ENCODE data around the gene NPAS3. TPM values are rescaled to one million over a fixed set of nuclear protein-coding genes. Genes with fewer than 3 reads are reported as not detected.
A peak's percentile ranks its signal among the peaks of the same experiment; 100 is the strongest.

Gene NPAS3
- total RNA-seq, 1 donor from 2014 or later: 2.0 TPM

GRCh38 chr14:33413381-33413780 lies 474.7 kb downstream of the NPAS3 start:
- no peaks in the 10 kb centered on the region for H3K36me3 ChIP-seq (ENCODE audit: control insufficient read depth, insufficient read depth, low read length)
- no peak for DNase-seq (ENCODE audit: low read depth)
- H3K4me3 ChIP-seq (ENCODE audit: low read depth, low read length): no peak overlapping the region
- no peaks in the 10 kb centered on the region for H3K27me3 ChIP-seq (ENCODE audit: control insufficient read depth, insufficient read depth, low read length)
- TF ChIP-seq CTCF (IDR thresholded peaks at IDR 0.05; ENCODE audit: insufficient read depth, low read length, poor library complexity, severe bottlenecking): no peak

- no peak overlapping the region for H3K4me3 ChIP-seq (ENCODE audit: low read depth, low read length)
- no peaks in the 10 kb centered on the region for H3K36me3 ChIP-seq (ENCODE audit: control insufficient read depth, insufficient read depth, low read length)
- no peaks in the 10 kb centered on the region for H3K27me3 ChIP-seq (ENCODE audit: control insufficient read depth, insufficient read depth, low read length)
- DNase-seq (ENCODE audit: low read depth): no peak
- no peak for TF ChIP-seq CTCF (IDR thresholded peaks at IDR 0.05; ENCODE audit: insufficient read depth, low read length, poor library complexity, severe bottlenecking)
Measured at GRCh38 chr14:33414041-33414440, 475.4 kb downstream of the NPAS3 start.

DNA sequence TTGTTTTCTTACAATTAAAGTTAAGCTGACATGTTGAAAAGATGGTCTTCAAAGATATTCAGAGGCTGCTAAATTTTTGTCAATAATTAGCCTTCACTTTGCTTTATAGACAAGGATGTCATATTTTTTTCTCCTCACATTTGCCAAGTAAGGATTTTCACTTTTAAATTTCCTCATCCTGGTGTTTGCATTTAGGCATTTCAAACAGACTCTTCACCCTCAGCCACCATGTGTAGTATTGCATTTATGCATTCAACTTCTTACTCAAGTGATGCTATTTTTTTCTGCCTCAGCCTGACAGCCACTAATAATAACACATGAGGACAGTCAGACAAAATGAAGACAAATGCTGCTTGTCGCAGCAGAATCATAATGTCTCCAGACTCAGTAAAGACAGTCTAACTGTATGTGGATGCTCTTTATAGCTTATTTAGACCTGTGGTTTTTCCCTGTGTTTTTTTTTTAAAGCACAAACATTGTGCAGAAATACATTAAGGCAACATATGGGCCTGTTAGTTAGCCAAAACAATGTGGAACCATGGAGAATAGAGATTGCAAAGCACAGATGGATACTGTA lies 481.5 kb downstream of the NPAS3 start:
- no peak for TF ChIP-seq CTCF (IDR thresholded peaks at IDR 0.05; ENCODE audit: insufficient read depth, low read length, poor library complexity, severe bottlenecking)
- no peaks in the 10 kb centered on the region for H3K36me3 ChIP-seq (ENCODE audit: control insufficient read depth, insufficient read depth, low read length)
- no peak for DNase-seq (ENCODE audit: low read depth)
- H3K27me3 ChIP-seq (ENCODE audit: control insufficient read depth, insufficient read depth, low read length): no peaks in the 10 kb centered on the region
- no peak overlapping the region for H3K4me3 ChIP-seq (ENCODE audit: low read depth, low read length)

- Histone ChIP-seq H3K36me3 (ENCODE audit: control insufficient read depth, insufficient read depth, low read length) (no peaks in the 10 kb centered on the region), H3K4me3 (ENCODE audit: low read depth, low read length) (no peak overlapping the region), H3K27me3 (ENCODE audit: control insufficient read depth, insufficient read depth, low read length) (no peaks in the 10 kb centered on the region)
- no peak for DNase-seq (ENCODE audit: low read depth)
- TF ChIP-seq CTCF (IDR thresholded peaks at IDR 0.05; ENCODE audit: insufficient read depth, low read length, poor library complexity, severe bottlenecking): no peak
Measured at GRCh38 chr14:33430414-33431035, 491.8 kb downstream of the NPAS3 start.

GRCh38 chr14:33432407-33433023 lies 493.8 kb downstream of the NPAS3 start:
- no peaks in the 10 kb centered on the region for H3K27me3 ChIP-seq (ENCODE audit: control insufficient read depth, insufficient read depth, low read length)
- TF ChIP-seq CTCF (IDR thresholded peaks at IDR 0.05; ENCODE audit: insufficient read depth, low read length, poor library complexity, severe bottlenecking): peak; percentile 37
- no peak for DNase-seq (ENCODE audit: low read depth)
- H3K36me3 ChIP-seq (ENCODE audit: control insufficient read depth, insufficient read depth, low read length): no peaks in the 10 kb centered on the region
- H3K4me3 ChIP-seq (ENCODE audit: low read depth, low read length): no peak overlapping the region

All from kidney epithelial cell (primary cell).